Fibroblast of lung (primary cell): ENCODE results near the gene RPP30. TPM values are rescaled to one million over a fixed set of nuclear protein-coding genes. Genes with fewer than 3 reads are reported as not detected.

Experiments
- DNase-seq, 2 donors: peaks; one replicate each; pipeline versions ENCODE4 v3.0.0 to v3.0.0-alpha.2; 2010; ENCODE audit warnings: low read depth in 2 of 2
- H2AFZ ChIP-seq: 2 replicates; pipeline ENCODE4 v1.5.1; 2012; ENCODE audit warnings: low read length, control low read depth, inconsistent platforms
- H3K27ac ChIP-seq: 2 replicates; pipeline ENCODE4 v1.5.1; 2011; ENCODE audit warnings: low read length, control low read depth; ENCODE audit not compliant: insufficient read depth
- H3K27me3 ChIP-seq: 2 replicates; pipeline ENCODE4 v1.5.1; 2011; ENCODE audit warnings: mild to moderate bottlenecking, low read length; ENCODE audit not compliant: control insufficient read depth, insufficient read depth
- H3K36me3 ChIP-seq: 2 replicates; pipeline ENCODE4 v1.5.1; 2011; ENCODE audit warnings: low read length; ENCODE audit not compliant: control insufficient read depth, insufficient read depth
- H3K4me1 ChIP-seq: 2 replicates; pipeline ENCODE4 v1.5.1; 2011; ENCODE audit warnings: low read length; ENCODE audit not compliant: control insufficient read depth, insufficient read depth; ENCODE audit errors: extremely low read depth
- H3K4me2 ChIP-seq: 2 replicates; pipeline ENCODE4 v1.5.1; 2011; ENCODE audit warnings: low read length, control low read depth; ENCODE audit not compliant: insufficient read depth; ENCODE audit errors: extremely low read depth
- H3K4me3 ChIP-seq, 4 experiments: fragments of 200-600 bp in 1 of 4; sonication (generic) in 1 of 4; replicated peaks in 1 of 4; 2 replicates each; pipeline ENCODE4 v1.5.1; 2011 to 2016; ENCODE audit warnings: low read length in 4 of 4, low read depth in 3 of 4, mild to moderate bottlenecking in 3 of 4, control low read depth in 2 of 4, inconsistent platforms in 1 of 4, mixed read lengths in 1 of 4; ENCODE audit not compliant: insufficient read depth in 1 of 4; ENCODE audit errors: control extremely low read depth in 1 of 4
- H3K79me2 ChIP-seq: 2 replicates; pipeline ENCODE4 v1.5.1; 2012; ENCODE audit warnings: mild to moderate bottlenecking, low read length, inconsistent platforms; ENCODE audit not compliant: control insufficient read depth, insufficient read depth
- H3K9ac ChIP-seq: 2 replicates; pipeline ENCODE4 v1.5.1; 2011; ENCODE audit warnings: mild to moderate bottlenecking, low read length, control low read depth; ENCODE audit not compliant: insufficient read depth
- H3K9me3 ChIP-seq: 2 replicates; pipeline ENCODE4 v1.5.1; 2012; ENCODE audit warnings: low read depth, low read length; ENCODE audit not compliant: control insufficient read depth, insufficient read depth
- H4K20me1 ChIP-seq: 2 replicates; pipeline ENCODE4 v1.5.1; 2011; ENCODE audit warnings: low read length; ENCODE audit not compliant: control insufficient read depth, insufficient read depth; ENCODE audit errors: extremely low read depth
- EZH2 ChIP-seq: IDR thresholded peaks from 2 replicates; pipeline ENCODE4 v1.5.1; 2012; ENCODE audit warnings: low read length, control low read depth, mild to moderate bottlenecking; ENCODE audit errors: missing control alignments
- polyA plus RNA-seq, 2 donors: library from polyadenylated mRNA; depleted of rRNA in 1 of 2; stranded (reverse) in 1 of 2; unstranded in 1 of 2; fragments of >200 nt; gene quantifications; 2 replicates each; pipeline ENCODE4 v1.2.1, GENCODE V29; 2011 to 2012; ENCODE audit warnings: missing spikeins in 1 of 2
- total RNA-seq: library from RNA; depleted of rRNA; stranded (reverse); fragments of >200 nt; gene quantifications from 2 replicates; pipeline ENCODE4 v1.2.1, GENCODE V29; 2014
- TF ChIP-seq, protein P1 (sequence below), 2 donors: IDR thresholded peaks in 1 of 2; conservative IDR thresholded peaks in 1 of 2; 1 replicate in 1 of 2; 2 replicates in 1 of 2; pipeline ENCODE4 v1.5.1; 2011 to 2012; ENCODE audit warnings: low read length in 2 of 2, control low read depth in 1 of 2, inconsistent platforms in 1 of 2, low read depth in 1 of 2, mild to moderate bottlenecking in 1 of 2

RPP30 gene
- total and polyA plus RNA-seq, 2 donors (not counting 1 experiment from before 2014, with no cell fraction given) = 32.2 to 38.6 TPM

- Histone ChIP-seq H3K27me3 (no peaks in the 10 kb centered on the region), H2AFZ (no peak overlapping the region), H3K4me1 (no peaks in the 10 kb centered on the region), H3K27ac (no peak overlapping the region), H3K36me3 (no peaks in the 10 kb centered on the region), H3K4me3 (no peak overlapping the region), H3K79me2 (no peaks in the 10 kb centered on the region), H3K9ac (no peak overlapping the region), H4K20me1 (no peaks in the 10 kb centered on the region), H3K4me2 (no peak overlapping the region), H3K9me3 (no peaks in the 10 kb centered on the region)
- TF ChIP-seq, protein P1, sequence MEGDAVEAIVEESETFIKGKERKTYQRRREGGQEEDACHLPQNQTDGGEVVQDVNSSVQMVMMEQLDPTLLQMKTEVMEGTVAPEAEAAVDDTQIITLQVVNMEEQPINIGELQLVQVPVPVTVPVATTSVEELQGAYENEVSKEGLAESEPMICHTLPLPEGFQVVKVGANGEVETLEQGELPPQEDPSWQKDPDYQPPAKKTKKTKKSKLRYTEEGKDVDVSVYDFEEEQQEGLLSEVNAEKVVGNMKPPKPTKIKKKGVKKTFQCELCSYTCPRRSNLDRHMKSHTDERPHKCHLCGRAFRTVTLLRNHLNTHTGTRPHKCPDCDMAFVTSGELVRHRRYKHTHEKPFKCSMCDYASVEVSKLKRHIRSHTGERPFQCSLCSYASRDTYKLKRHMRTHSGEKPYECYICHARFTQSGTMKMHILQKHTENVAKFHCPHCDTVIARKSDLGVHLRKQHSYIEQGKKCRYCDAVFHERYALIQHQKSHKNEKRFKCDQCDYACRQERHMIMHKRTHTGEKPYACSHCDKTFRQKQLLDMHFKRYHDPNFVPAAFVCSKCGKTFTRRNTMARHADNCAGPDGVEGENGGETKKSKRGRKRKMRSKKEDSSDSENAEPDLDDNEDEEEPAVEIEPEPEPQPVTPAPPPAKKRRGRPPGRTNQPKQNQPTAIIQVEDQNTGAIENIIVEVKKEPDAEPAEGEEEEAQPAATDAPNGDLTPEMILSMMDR (conservative IDR thresholded peaks at IDR 0.05 in 1 of 2, IDR thresholded peaks at IDR 0.05 in 1 of 2; ENCODE audit: low read depth in 1 of 2, low read length in 2 of 2) = no peak
- no peak for TF ChIP-seq EZH2
- DNase-seq = peak in 1 of 2 donors; percentile 60
These were observed 73.8 kb downstream of the RPP30 start for GRCh38 chr10:90945491-90946070.

- Histone ChIP-seq H3K27ac (no peak overlapping the region), H4K20me1 (no peaks in the 10 kb centered on the region), H3K9ac (no peak overlapping the region), H2AFZ (no peak overlapping the region), H3K27me3 (no peaks in the 10 kb centered on the region), H3K4me1 (no peaks in the 10 kb centered on the region), H3K9me3 (no peaks in the 10 kb centered on the region), H3K36me3 (no peaks in the 10 kb centered on the region), H3K4me3 (no peak overlapping the region), H3K4me2 (no peak overlapping the region), H3K79me2 (no peaks in the 10 kb centered on the region)
- DNase-seq = peak in 1 of 2 donors; percentile 72
- TF ChIP-seq EZH2 = no peak
- TF ChIP-seq, protein P1 (conservative IDR thresholded peaks at IDR 0.05 in 1 of 2, IDR thresholded peaks at IDR 0.05 in 1 of 2; ENCODE audit: low read depth in 1 of 2, low read length in 2 of 2) = no peak
These were observed 75.5 kb downstream of the RPP30 start for GRCh38 chr10:90947030-90947960.

Other genes starting within 250 kb of the RPP30 start
- 0.77 and 0.83 TPM in 2 replicates for gene HTR7, start 13.9 kb upstream of the RPP30 start, total RNA-seq
- gene HTR7, start 13.9 kb upstream of the RPP30 start, polyA plus RNA-seq = 1.0 and 1.3 TPM in 2 replicates
- gene ANKRD1, start 49.1 kb downstream of the RPP30 start, total RNA-seq = under 0.01 TPM in 1 of 2 replicates, not detected in the other
- 0.72 and 13.1 TPM in 2 replicates for gene ANKRD1, start 49.1 kb downstream of the RPP30 start, polyA plus RNA-seq